Natural killer cell (primary cell): ENCODE data around the gene NCOA3. TPM values are rescaled to one million over a fixed set of nuclear protein-coding genes. Genes with fewer than 3 reads are reported as not detected.
"Not testable (repeated sequence)": the region's sequence is repeated elsewhere in the genome, so short reads cannot be mapped to it uniquely, and the experiment has no call there.

Experiments used
- ATAC-seq, 3 donors: fragments of 150-1000 bp in 2 of 3; fragments of 200-7000 bp in 1 of 3; cut with Tn5 transposase; 1 replicate in 1 of 3; 2 replicates in 2 of 3; pipeline ENCODE4 v1.10.0; 2021; ENCODE audit warnings: mild to moderate bottlenecking in 2 of 3, moderate library complexity in 2 of 3
- DNase-seq, 2 donors: peaks; one replicate each; pipeline versions ENCODE4 v3.0.0 to v3.0.0-alpha.2; 2013 to 2021; ENCODE audit warnings: mixed read lengths in 1 of 2
- H3K27ac ChIP-seq: one replicate; pipeline ENCODE4 v1.5.1; 2013; ENCODE audit warnings: mild to moderate bottlenecking, low read length
- H3K27me3 ChIP-seq: one replicate; pipeline ENCODE4 v1.6.1; 2013; ENCODE audit warnings: low read length; ENCODE audit not compliant: control insufficient read depth, insufficient read depth
- H3K36me3 ChIP-seq: one replicate; pipeline ENCODE4 v1.6.1; 2013; ENCODE audit warnings: low read length; ENCODE audit not compliant: control insufficient read depth, insufficient read depth
- H3K4me1 ChIP-seq: one replicate; pipeline ENCODE4 v1.6.1; 2013; ENCODE audit warnings: low read length; ENCODE audit not compliant: control insufficient read depth, insufficient read depth
- H3K4me3 ChIP-seq: one replicate; pipeline ENCODE4 v1.5.1; 2013; ENCODE audit warnings: low read length
- H3K9me3 ChIP-seq: one replicate; pipeline ENCODE4 v1.6.1; 2013; ENCODE audit warnings: low read length; ENCODE audit not compliant: control insufficient read depth, insufficient read depth
- H3K27ac Mint-ChIP-seq, 2 donors: one replicate each; pipeline ENCODE4 v1.8.0; 2022; ENCODE audit warnings: mild to moderate bottlenecking in 2 of 2, mixed read lengths in 2 of 2, moderate library complexity in 1 of 2
- H3K27me3 Mint-ChIP-seq, 2 donors: one replicate each; pipeline ENCODE4 v1.8.0; 2022; ENCODE audit warnings: low read depth in 2 of 2, mixed read lengths in 2 of 2
- H3K36me3 Mint-ChIP-seq: one replicate; pipeline ENCODE4 v1.8.0; 2022; ENCODE audit warnings: mixed read lengths
- H3K4me1 Mint-ChIP-seq, 2 donors: one replicate each; pipeline ENCODE4 v1.8.0; 2022; ENCODE audit warnings: mixed read lengths in 2 of 2
- H3K4me3 Mint-ChIP-seq: one replicate; pipeline ENCODE4 v1.8.0; 2022; ENCODE audit warnings: mild to moderate bottlenecking, moderate library complexity, mixed read lengths
- H3K9me3 Mint-ChIP-seq, 2 donors: one replicate each; pipeline ENCODE4 v1.8.0; 2022; ENCODE audit warnings: mixed read lengths in 2 of 2
- WGBS: methylation state at CpG from one replicate; pipeline ENCODE4 v1.1.7; 2013; ENCODE audit warnings: missing lambda C conversion rate; ENCODE audit not compliant: insufficient coverage; 5-methylcytosine and 5-hydroxymethylcytosine counted together
- intact Hi-C: fragments of 100-400 bp; cut with micrococcal nuclease; formaldehyde crosslinking; loops from one replicate; pipeline ENCODE4 v1.14.2; 2022
- total RNA-seq, 4 donors: library from RNA; stranded (reverse); fragments of 120-200 nt in 1 of 4; gene quantifications; one replicate each; pipeline versions ENCODE4 v1.2.3 to v1.2.4, GENCODE V29; 2013 to 2022
- TF ChIP-seq, protein P1 (sequence below): fragments of 200-600 bp; IDR thresholded peaks from one replicate; pipeline ENCODE4 v1.8.0; 2022; ENCODE audit warnings: antibody characterized with exemption

NCOA3 gene
- total RNA-seq, 3 donors from 2014 or later (not counting 1 experiment from before 2014, with no cell fraction given): 44.3 to 63.3 (median 57.8) TPM

DNA sequence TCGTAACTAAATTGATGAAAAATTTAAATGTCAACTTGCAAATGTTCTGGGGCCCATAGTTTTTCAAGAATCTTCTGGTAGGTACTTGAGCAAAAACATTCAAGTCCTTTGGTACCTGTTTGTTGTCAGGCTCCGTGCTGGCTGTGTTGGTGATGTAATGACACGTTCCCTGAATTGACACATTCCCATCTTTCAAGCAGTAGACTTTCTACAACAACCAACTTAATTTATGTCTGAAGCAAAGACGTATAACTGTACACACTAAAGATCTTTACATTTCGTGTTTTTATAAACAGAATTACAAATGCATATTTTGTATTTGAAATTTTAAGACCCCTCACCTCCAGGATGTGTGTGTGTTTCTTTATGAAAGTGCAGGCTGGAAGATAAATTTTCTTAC, 49.5 kb downstream of the NCOA3 start:
- no peak for ATAC-seq
- WGBS: 89% methylated on average over 3 of the region's 5 CpGs
- H3K4me3 ChIP-seq: no peak overlapping the region
- Mint-ChIP-seq H3K4me3 (no peak overlapping the region), H3K27me3 (no peaks in the 10 kb centered on the region), H3K4me1 (peaks cover 13 to 16% of the 10 kb centered on the region in 2 donors), H3K27ac (peak overlapping the region; percentile 24 to 36), H3K9me3 (no peaks in the 10 kb centered on the region), H3K36me3 (no peaks in the 10 kb centered on the region)
- no peak overlapping the region for H3K27ac ChIP-seq
- no peaks in the 10 kb centered on the region for H3K27me3 ChIP-seq
- intact Hi-C loops: no loop called here
- H3K9me3 ChIP-seq: no peaks in the 10 kb centered on the region
- TF ChIP-seq, protein P1, sequence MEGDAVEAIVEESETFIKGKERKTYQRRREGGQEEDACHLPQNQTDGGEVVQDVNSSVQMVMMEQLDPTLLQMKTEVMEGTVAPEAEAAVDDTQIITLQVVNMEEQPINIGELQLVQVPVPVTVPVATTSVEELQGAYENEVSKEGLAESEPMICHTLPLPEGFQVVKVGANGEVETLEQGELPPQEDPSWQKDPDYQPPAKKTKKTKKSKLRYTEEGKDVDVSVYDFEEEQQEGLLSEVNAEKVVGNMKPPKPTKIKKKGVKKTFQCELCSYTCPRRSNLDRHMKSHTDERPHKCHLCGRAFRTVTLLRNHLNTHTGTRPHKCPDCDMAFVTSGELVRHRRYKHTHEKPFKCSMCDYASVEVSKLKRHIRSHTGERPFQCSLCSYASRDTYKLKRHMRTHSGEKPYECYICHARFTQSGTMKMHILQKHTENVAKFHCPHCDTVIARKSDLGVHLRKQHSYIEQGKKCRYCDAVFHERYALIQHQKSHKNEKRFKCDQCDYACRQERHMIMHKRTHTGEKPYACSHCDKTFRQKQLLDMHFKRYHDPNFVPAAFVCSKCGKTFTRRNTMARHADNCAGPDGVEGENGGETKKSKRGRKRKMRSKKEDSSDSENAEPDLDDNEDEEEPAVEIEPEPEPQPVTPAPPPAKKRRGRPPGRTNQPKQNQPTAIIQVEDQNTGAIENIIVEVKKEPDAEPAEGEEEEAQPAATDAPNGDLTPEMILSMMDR: no peak
- no peak for DNase-seq
- no peaks in the 10 kb centered on the region for H3K4me1 ChIP-seq
- H3K36me3 ChIP-seq: no peaks in the 10 kb centered on the region

DNA sequence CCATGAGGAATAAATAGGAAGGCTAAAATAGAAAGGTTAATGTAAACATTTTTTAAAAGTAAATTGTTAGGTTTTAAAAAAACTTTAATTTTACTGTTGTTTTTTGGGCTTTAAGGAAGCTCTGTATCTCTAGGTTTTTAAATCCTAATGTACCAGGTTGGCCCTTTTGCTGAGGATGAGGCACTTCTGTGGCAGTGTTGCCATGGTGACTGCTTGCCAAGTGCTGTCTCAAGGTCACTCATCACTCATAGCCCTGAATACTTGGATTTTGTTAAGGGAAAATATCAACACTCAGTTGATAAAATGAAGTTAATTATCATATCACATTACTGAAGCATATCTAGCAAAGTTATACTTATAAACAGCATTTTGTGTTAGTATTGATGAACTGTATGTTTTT, 50.2 kb downstream of the NCOA3 start:
- H3K36me3 Mint-ChIP-seq: no peaks in the 10 kb centered on the region
- H3K27me3 ChIP-seq: no peaks in the 10 kb centered on the region
- no peaks in the 10 kb centered on the region for H3K9me3 Mint-ChIP-seq
- no peak for ATAC-seq
- no peak overlapping the region for H3K4me3 ChIP-seq
- TF ChIP-seq, protein P1: no peak
- H3K4me1 Mint-ChIP-seq: peaks cover 8 to 12% of the 10 kb centered on the region in 2 donors
- DNase-seq: no peak
- H3K4me1 ChIP-seq: no peaks in the 10 kb centered on the region
- H3K36me3 ChIP-seq: no peaks in the 10 kb centered on the region
- no peaks in the 10 kb centered on the region for H3K9me3 ChIP-seq
- intact Hi-C loops: no loop called here
- H3K27ac ChIP-seq: no peak overlapping the region
- no peak overlapping the region for H3K4me3 Mint-ChIP-seq
- H3K27ac Mint-ChIP-seq: peak overlapping the region; percentile 45 to 46
- H3K27me3 Mint-ChIP-seq: no peaks in the 10 kb centered on the region

GRCh38 chr20:47552996-47553395, 51.3 kb downstream of the NCOA3 start:
- DNase-seq: no peak
- H3K27ac Mint-ChIP-seq: no peak overlapping the region
- TF ChIP-seq, protein P1: no peak
- Histone ChIP-seq H3K27ac (no peak overlapping the region), H3K4me3 (no peak overlapping the region), H3K4me1 (no peaks in the 10 kb centered on the region), H3K9me3 (no peaks in the 10 kb centered on the region), H3K36me3 (no peaks in the 10 kb centered on the region), H3K27me3 (no peaks in the 10 kb centered on the region)
- H3K9me3 Mint-ChIP-seq: no peaks in the 10 kb centered on the region
- intact Hi-C loops: no loop called here
- H3K4me1 Mint-ChIP-seq: peaks cover 7 to 15% of the 10 kb centered on the region in 2 donors
- H3K4me3 Mint-ChIP-seq: no peak overlapping the region
- no peaks in the 10 kb centered on the region for H3K36me3 Mint-ChIP-seq
- WGBS: 95% methylated on average over 8 of the region's 9 CpGs
- no peaks in the 10 kb centered on the region for H3K27me3 Mint-ChIP-seq
- no peak for ATAC-seq

GRCh38 chr20:47553594-47554235, 52.0 kb downstream of the NCOA3 start:
- H3K4me1 Mint-ChIP-seq: peaks cover 11 to 18% of the 10 kb centered on the region in 2 donors

GRCh38 chr20:47554283-47554682, 52.6 kb downstream of the NCOA3 start:
- H3K27ac ChIP-seq, H3K4me1 ChIP-seq, H3K27ac Mint-ChIP-seq, ATAC-seq, H3K36me3 ChIP-seq, H3K9me3 ChIP-seq, H3K27me3 Mint-ChIP-seq, DNase-seq, intact Hi-C loops, H3K4me3 ChIP-seq, H3K4me3 Mint-ChIP-seq, H3K9me3 Mint-ChIP-seq, H3K36me3 Mint-ChIP-seq, H3K27me3 ChIP-seq: not testable (repeated sequence)
- H3K4me1 Mint-ChIP-seq: peaks cover 17 to 23% of the 10 kb centered on the region in 2 donors

More at GRCh38 chr20:47553594-47554235, 52.0 kb downstream of the NCOA3 start:
- H3K4me3 ChIP-seq, H3K4me3 Mint-ChIP-seq, H3K27me3 Mint-ChIP-seq, H3K36me3 Mint-ChIP-seq, H3K27me3 ChIP-seq, H3K4me1 ChIP-seq, DNase-seq, H3K27ac ChIP-seq, H3K27ac Mint-ChIP-seq, intact Hi-C loops, H3K9me3 ChIP-seq, H3K36me3 ChIP-seq, ATAC-seq, H3K9me3 Mint-ChIP-seq: not testable (repeated sequence)
- WGBS: no CpG with 5 or more reads among the region's 8 CpGs
